Psoas muscle (tissue), 8 donors: ENCODE measurements around the gene TCTN3. TPM values are rescaled to one million over a fixed set of nuclear protein-coding genes. Genes with fewer than 3 reads are reported as not detected.

Experiments
- ATAC-seq, 4 donors: fragments of 200-7000 bp; cut with Tn5 transposase; one replicate each; pipeline ENCODE4 v1.9.1; 2020; ENCODE audit warnings: moderate library complexity in 3 of 4, mild to moderate bottlenecking in 2 of 4
- DNase-seq, 2 donors: peaks; one replicate each; pipeline ENCODE4 v3.0.0-alpha.2; 2020
- H3K27ac ChIP-seq: fragments of 200-600 bp; one replicate; pipeline ENCODE4 v1.8.0; 2022
- H3K27me3 ChIP-seq, 3 donors: fragments of 200-600 bp in 1 of 3; one replicate each; pipeline versions ENCODE4 v1.6.1 to v1.8.0; 2013 to 2022; ENCODE audit warnings: low read length in 2 of 3, mild to moderate bottlenecking in 2 of 3, moderate library complexity in 1 of 3; ENCODE audit not compliant: insufficient read depth in 3 of 3
- H3K36me3 ChIP-seq, 2 donors: fragments of 200-600 bp in 1 of 2; one replicate each; pipeline versions ENCODE4 v1.6.1 to v1.8.0; 2013 to 2022; ENCODE audit warnings: low read depth in 1 of 2, mild to moderate bottlenecking in 1 of 2, moderate library complexity in 1 of 2; ENCODE audit not compliant: insufficient read depth in 1 of 2
- H3K4me1 ChIP-seq: fragments of 200-600 bp; one replicate; pipeline ENCODE4 v1.8.0; 2022
- H3K4me3 ChIP-seq: fragments of 200-600 bp; one replicate; pipeline ENCODE4 v1.8.0; 2022; ENCODE audit warnings: mild to moderate bottlenecking
- H3K9me3 ChIP-seq: fragments of 200-600 bp; one replicate; pipeline ENCODE4 v1.8.0; 2022
- WGBS, 3 donors: extraction: QIAGEN DNeasy Blood & Tissue Kit; methylation state at CpG; one replicate each; pipeline versions ENCODE4 v1.1.6 to v1.1.7; 2013; 5-methylcytosine and 5-hydroxymethylcytosine counted together
- intact Hi-C, 2 donors: fragments of 100-400 bp; cut with DNase I; formaldehyde crosslinking; loops; one replicate each; pipeline versions ENCODE4 v1.11.0 to v1.14.2; 2022
- polyA plus RNA-seq, 3 donors: library from polyadenylated mRNA; stranded (reverse); fragments of 200-250 nt; gene quantifications; one replicate each; pipeline ENCODE4 v1.2.3, GENCODE V29; 2013
- total RNA-seq, 4 donors: library from RNA; stranded (reverse); fragmentation: NEBNext Ultra II Directional in 2 of 4; extraction: Animal tissue kit (Norgen Biotek cat#: 25700) in 2 of 4; gene quantifications; one replicate each; pipeline versions ENCODE4 v1.2.1 to v1.2.4, GENCODE V29; 2021 to 2023
- TF ChIP-seq, protein P1 (sequence below): fragments of 200-600 bp; IDR thresholded peaks from one replicate; pipeline ENCODE4 v1.8.0; 2022; ENCODE audit warnings: antibody characterized with exemption
- donor health status: healthy with polysubstance abuse.
- donor health status: DM: no; HTN: no; CAD: no; lungs with moderate emphysema.
- donor health status: Bipolar disorder and iron deficiency.
- donor health status: healthy.
- donor health status: DM: yes; HTN: yes; CAD: no.
- donor health status: DM: no; HTN: no; CAD: no.
- donor health status: DM: no; HTN: no; CAD: no.
- donor health status: DM: yes; HTN: yes; CAD: no.

Gene TCTN3
- total and polyA plus RNA-seq, 7 donors = 6.0 to 14.2 (median 9.5) TPM

DNA sequence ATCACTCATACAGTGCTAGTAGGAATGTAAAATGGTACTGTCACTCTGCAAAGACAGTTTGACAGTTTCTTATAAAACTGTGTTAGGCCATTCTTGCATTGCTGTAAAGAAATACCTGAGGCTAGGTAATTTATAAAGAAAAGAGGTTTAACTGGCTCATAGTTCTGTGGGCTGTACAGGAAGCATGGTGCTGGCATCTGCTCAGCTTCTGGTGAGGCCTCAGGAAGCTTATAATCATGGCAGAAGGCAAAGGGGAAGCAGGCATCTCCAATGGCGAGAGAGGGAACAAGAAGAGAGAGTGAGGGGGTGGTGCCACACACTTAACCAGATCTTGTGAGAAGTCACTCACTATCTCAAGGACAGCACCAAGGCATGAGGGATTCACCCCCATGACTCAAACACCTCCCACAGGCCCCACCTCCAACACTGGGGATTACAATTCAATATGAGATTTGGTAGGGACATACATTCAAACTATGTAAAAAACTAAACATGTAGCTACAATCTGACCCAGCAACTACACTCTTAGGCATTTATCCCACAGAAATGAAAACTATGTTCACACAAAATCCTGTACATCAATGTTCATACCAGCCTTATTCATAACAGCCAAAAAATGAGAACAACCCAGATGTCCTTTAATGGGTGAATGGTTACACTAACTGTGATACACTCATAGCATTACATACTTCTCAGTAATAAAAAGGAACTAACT lies 42.2 kb downstream of the TCTN3 start:
- TF ChIP-seq, protein P1, sequence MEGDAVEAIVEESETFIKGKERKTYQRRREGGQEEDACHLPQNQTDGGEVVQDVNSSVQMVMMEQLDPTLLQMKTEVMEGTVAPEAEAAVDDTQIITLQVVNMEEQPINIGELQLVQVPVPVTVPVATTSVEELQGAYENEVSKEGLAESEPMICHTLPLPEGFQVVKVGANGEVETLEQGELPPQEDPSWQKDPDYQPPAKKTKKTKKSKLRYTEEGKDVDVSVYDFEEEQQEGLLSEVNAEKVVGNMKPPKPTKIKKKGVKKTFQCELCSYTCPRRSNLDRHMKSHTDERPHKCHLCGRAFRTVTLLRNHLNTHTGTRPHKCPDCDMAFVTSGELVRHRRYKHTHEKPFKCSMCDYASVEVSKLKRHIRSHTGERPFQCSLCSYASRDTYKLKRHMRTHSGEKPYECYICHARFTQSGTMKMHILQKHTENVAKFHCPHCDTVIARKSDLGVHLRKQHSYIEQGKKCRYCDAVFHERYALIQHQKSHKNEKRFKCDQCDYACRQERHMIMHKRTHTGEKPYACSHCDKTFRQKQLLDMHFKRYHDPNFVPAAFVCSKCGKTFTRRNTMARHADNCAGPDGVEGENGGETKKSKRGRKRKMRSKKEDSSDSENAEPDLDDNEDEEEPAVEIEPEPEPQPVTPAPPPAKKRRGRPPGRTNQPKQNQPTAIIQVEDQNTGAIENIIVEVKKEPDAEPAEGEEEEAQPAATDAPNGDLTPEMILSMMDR = no peak
- no peaks in the 10 kb centered on the region for H3K4me1 ChIP-seq
- H3K36me3 ChIP-seq = peaks cover 2 to 29% of the 10 kb centered on the region in 2 donors
- no peak for DNase-seq
- no peaks in the 10 kb centered on the region for H3K27me3 ChIP-seq
- ATAC-seq = no peak
- no peak overlapping the region for H3K27ac ChIP-seq
- H3K4me3 ChIP-seq = no peak overlapping the region
- WGBS, 3 donors = 97 to 100% (median 100%) methylated on average over 1 of the region's 1 CpG
- H3K9me3 ChIP-seq = no peaks in the 10 kb centered on the region
- intact Hi-C loops = no loop called here

DNA sequence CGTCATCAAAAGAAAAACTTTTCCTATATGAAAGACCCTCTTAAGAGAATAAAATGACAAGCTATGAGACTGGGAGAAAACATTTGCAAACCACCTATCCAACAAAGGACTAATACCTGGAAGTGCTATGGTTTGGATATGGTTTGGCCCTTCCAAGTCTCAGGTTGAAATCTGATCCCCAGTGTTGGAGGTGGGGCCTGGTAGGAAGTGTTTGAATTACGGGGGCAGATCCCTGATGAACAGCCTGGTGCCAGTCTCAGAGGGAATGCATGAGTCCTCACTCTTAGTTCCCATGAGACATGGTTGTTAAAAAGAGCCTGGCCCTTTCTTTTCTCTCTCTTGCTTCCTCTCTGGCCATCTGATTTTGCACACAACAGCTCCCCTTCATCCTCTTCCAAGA lies 43.5 kb downstream of the TCTN3 start:
- Histone ChIP-seq H3K27ac (no peak overlapping the region), H3K4me3 (no peak overlapping the region), H3K9me3 (no peaks in the 10 kb centered on the region), H3K36me3 (peaks cover 2 to 34% of the 10 kb centered on the region in 2 donors), H3K27me3 (no peaks in the 10 kb centered on the region), H3K4me1 (no peaks in the 10 kb centered on the region)
- TF ChIP-seq, protein P1 = no peak
- 59 to 80% (median 64%) methylated on average over 2 of the region's 2 CpGs for WGBS, 3 donors
- ATAC-seq (no peak), DNase-seq (no peak)
- intact Hi-C loops = no loop called here

DNA sequence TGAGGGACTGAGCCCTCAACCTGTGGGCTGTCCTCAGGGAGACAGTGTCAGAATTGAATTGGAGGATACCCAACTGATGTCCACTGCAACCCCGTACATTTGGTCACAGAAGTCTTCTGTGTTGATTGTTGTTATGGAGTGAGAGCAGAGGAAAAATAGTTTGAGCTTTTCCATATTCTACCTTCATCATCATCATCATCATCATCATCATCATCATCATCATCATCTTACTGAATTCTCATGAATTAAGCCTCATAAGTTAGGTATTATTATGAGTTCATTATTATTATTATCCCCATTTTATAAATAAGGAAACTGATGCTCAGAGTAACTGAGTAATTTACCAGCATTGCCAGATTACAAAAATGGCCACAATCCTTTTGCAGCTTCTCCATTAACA lies 45.6 kb downstream of the TCTN3 start:
- H3K27ac ChIP-seq = no peak overlapping the region
- H3K4me1 ChIP-seq = no peaks in the 10 kb centered on the region
- H3K27me3 ChIP-seq = no peaks in the 10 kb centered on the region
- H3K36me3 ChIP-seq = peaks cover 2 to 33% of the 10 kb centered on the region in 2 donors
- WGBS, 3 donors = 88 to 96% (median 95%) methylated on average over 1 of the region's 1 CpG
- TF ChIP-seq, protein P1 = no peak
- no peak for DNase-seq
- ATAC-seq = no peak
- no peaks in the 10 kb centered on the region for H3K9me3 ChIP-seq
- intact Hi-C loops = no loop called here
- no peak overlapping the region for H3K4me3 ChIP-seq

DNA sequence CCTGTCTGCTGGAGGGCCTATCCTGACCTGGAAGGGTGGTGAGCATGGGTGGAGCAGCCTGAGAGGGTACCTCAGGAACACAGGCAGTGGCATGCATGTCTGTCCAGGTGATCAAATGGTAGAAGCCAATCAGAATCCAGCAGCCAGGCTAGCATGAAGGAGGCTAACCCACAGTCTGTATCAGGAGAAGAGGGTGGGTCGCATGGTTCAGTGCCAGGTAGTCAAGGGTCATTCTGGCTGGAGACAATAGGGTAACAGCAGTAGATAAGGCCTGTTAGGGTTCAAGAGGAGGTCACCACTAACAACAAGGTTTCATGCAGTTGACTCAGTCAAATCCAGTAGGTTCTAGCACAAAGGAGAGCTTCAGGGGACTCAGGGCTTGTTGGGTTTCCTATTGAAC lies 47.6 kb downstream of the TCTN3 start:
- TF ChIP-seq, protein P1 = no peak

DNA sequence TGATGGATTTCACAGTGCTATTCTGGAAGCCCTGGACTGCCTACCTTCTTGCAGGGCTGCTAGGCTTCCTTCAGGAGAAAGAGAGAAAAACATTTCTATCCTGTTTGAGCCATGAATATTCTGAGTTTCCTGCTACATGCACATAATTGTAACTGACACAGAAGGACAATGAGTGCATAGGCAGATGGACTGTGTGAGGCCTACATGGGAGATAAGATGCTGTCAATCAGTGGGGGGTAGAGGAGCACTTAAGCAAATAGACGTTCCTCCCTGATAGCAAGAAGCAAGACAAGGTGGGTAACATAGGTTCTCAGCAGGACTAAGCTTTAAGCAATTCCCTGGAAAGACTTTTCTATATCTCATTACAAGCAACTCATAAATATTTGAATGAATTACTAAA lies 48.8 kb downstream of the TCTN3 start:
- H3K27ac ChIP-seq = no peak overlapping the region
- H3K36me3 ChIP-seq = peaks cover 2 to 43% of the 10 kb centered on the region in 2 donors
- TF ChIP-seq, protein P1 = no peak
- H3K4me1 ChIP-seq = no peaks in the 10 kb centered on the region
- no peaks in the 10 kb centered on the region for H3K9me3 ChIP-seq
- WGBS, 3 donors = 61 to 76% (median 76%) methylated on average over 1 of the region's 1 CpG
- ATAC-seq = no peak
- no peak for DNase-seq
- intact Hi-C loops = no loop called here
- H3K27me3 ChIP-seq = no peaks in the 10 kb centered on the region
- H3K4me3 ChIP-seq = no peak overlapping the region

More for the DNA sequence above, 47.6 kb downstream of the TCTN3 start:
- Histone ChIP-seq H3K4me1 (no peaks in the 10 kb centered on the region), H3K4me3 (no peak overlapping the region), H3K27me3 (no peaks in the 10 kb centered on the region), H3K27ac (no peak overlapping the region), H3K9me3 (no peaks in the 10 kb centered on the region), H3K36me3 (peaks cover 2 to 33% of the 10 kb centered on the region in 2 donors)
- DNase-seq (no peak), ATAC-seq (no peak)
- WGBS, 3 donors = 88 to 100% (median 91%) methylated on average over 1 of the region's 1 CpG
- intact Hi-C loops = no loop called here
